K562 (cell line): ENCODE results near the gene DNAJB12. TPM values are rescaled to one million over a fixed set of nuclear protein-coding genes. Genes with fewer than 3 reads are reported as not detected.

ENCODE experiments used
- CCAR2 ChIP-seq: fragments of 200-400 bp; formaldehyde crosslinking; IDR thresholded peaks from 2 replicates; pipeline ENCODE4 v1.6.1; 2017; ENCODE audit warnings: mild to moderate bottlenecking, low read depth, low read length
- CSDE1 ChIP-seq, 2 experiments: fragments of 450-650 bp; IDR thresholded peaks; 2 replicates each; pipeline ENCODE4 v1.6.1; 2016; ENCODE audit warnings: mild to moderate bottlenecking in 1 of 2
- HDAC1 ChIP-seq, 2 experiments: fragments of 450-650 bp; IDR thresholded peaks; 2 replicates each; pipeline ENCODE4 v1.6.1; 2016 to 2017; ENCODE audit warnings: inconsistent platforms in 1 of 2, mild to moderate bottlenecking in 1 of 2, moderate library complexity in 1 of 2
- MTA2 ChIP-seq: fragments of 450-650 bp; IDR thresholded peaks from 2 replicates; pipeline ENCODE4 v1.6.1; 2016; ENCODE audit warnings: low read depth
- RERE ChIP-seq: sonication (generic); formaldehyde crosslinking; IDR thresholded peaks from 2 replicates; pipeline ENCODE4 v1.8.0; 2023; ENCODE audit warnings: missing genetic modification reagents, mild to moderate bottlenecking, borderline replicate concordance
- SIN3A ChIP-seq, 2 experiments: fragments of 150-350 bp in 1 of 2; IDR thresholded peaks; 2 replicates each; pipeline ENCODE4 v1.6.1; 2011 to 2016; ENCODE audit warnings: borderline replicate concordance in 2 of 2, low read depth in 2 of 2, low read length in 2 of 2, mild to moderate bottlenecking in 2 of 2, moderate library complexity in 2 of 2; ENCODE audit not compliant: control insufficient read depth in 1 of 2
- SLC30A9 ChIP-seq: fragments of 250-450 bp; sonication (Bioruptor Pico); IDR thresholded peaks from 2 replicates; pipeline ENCODE4 v1.8.0; 2022; ENCODE audit warnings: mild to moderate bottlenecking, moderate library complexity
- SMARCE1 ChIP-seq: fragments of 450-650 bp; IDR thresholded peaks from 2 replicates; pipeline ENCODE4 v1.7.1; 2016; ENCODE audit warnings: mild to moderate bottlenecking
- SP1 ChIP-seq: sonication (generic); formaldehyde crosslinking; IDR thresholded peaks from 2 replicates; pipeline ENCODE4 v1.8.1; 2022; ENCODE audit warnings: mild to moderate bottlenecking, missing genetic modification reagents
- ZNF354B ChIP-seq: fragments of 250-450 bp; sonication (Bioruptor Pico); IDR thresholded peaks from 2 replicates; pipeline ENCODE4 v1.4.0; 2020
- ZNF639 ChIP-seq, 2 experiments: fragments of 200-800 bp in 1 of 2; sonication (Bioruptor generic) in 1 of 2; sonication (generic) in 1 of 2; formaldehyde crosslinking in 1 of 2; IDR thresholded peaks in 1 of 2; conservative IDR thresholded peaks in 1 of 2; 2 replicates each; pipeline versions ENCODE4 v1.5.0 to v1.6.1; 2016 to 2020; ENCODE audit warnings: missing compliant biosample characterization in 1 of 2, missing genetic modification characterization in 1 of 2, missing genetic modification reagents in 1 of 2
- ZNF830 ChIP-seq: fragments of 250-450 bp; sonication (Bioruptor Pico); IDR thresholded peaks from 2 replicates; pipeline ENCODE4 v1.5.0; 2021; ENCODE audit warnings: mild to moderate bottlenecking
- polyA plus RNA-seq, 8 experiments: library from polyadenylated mRNA; depleted of rRNA in 4 of 8; stranded (reverse) in 5 of 8; unstranded in 3 of 8; fragments of >200 nt; fragmentation: Nextera tagmentation in 2 of 8; fragmentation: Illumina TruSeq in 1 of 8; extraction: Ambion mirVana in 2 of 8; extraction: Trizol in 1 of 8; gene quantifications; 2 replicates each; pipeline versions ENCODE4 v1.2.1 to v1.2.3, GENCODE V29; 2011 to 2014; ENCODE audit warnings: inconsistent platforms in 1 of 8, missing spikeins in 1 of 8
- total RNA-seq, 7 experiments: library from RNA; depleted of rRNA in 6 of 7; stranded (reverse); fragments of >200 nt in 6 of 7; fragmentation: Illumina TruSeq in 2 of 7; extraction: Trizol in 2 of 7; gene quantifications; 2 replicates each; pipeline versions ENCODE4 v1.2.1 to v1.2.3, GENCODE V29; 2011 to 2021; ENCODE audit warnings: low replicate concordance in 1 of 7
- TF ChIP-seq, protein P1 (sequence below): fragments of 250-450 bp; sonication (Bioruptor Pico); IDR thresholded peaks from 2 replicates; pipeline ENCODE4 v1.8.0; 2021; ENCODE audit warnings: borderline replicate concordance, mild to moderate bottlenecking, moderate library complexity; ENCODE audit not compliant: poor library complexity, severe bottlenecking
- TF ChIP-seq, protein P2 (sequence below): sonication (generic); formaldehyde crosslinking; IDR thresholded peaks from 2 replicates; pipeline ENCODE4 v1.8.1; 2022; ENCODE audit warnings: missing genetic modification reagents
- TF ChIP-seq, protein P3 (sequence below): fragments of 250-450 bp; sonication (Bioruptor Pico); IDR thresholded peaks from 2 replicates; pipeline ENCODE4 v1.9.0; 2021; ENCODE audit warnings: mild to moderate bottlenecking, inconsistent platforms

DNAJB12 gene
- total and polyA plus RNA-seq, 9 of the 15 experiments (the other 6 are each of a cell fraction or from before 2014, with no cell fraction given), result 3.5 to 31.5 (median 20.3) TPM

GRCh38 chr10:72297805-72298591, 56.7 kb downstream of the DNAJB12 start (continued):
- TF ChIP-seq RERE, result no peak
- TF ChIP-seq HDAC1 (IDR thresholded peaks at IDR 0.05), result no peak; a peak in 2 of 4 replicates
- TF ChIP-seq MTA2, result peak; percentile 11; the same call in 1 of the 2 replicates
- TF ChIP-seq, protein P1, sequence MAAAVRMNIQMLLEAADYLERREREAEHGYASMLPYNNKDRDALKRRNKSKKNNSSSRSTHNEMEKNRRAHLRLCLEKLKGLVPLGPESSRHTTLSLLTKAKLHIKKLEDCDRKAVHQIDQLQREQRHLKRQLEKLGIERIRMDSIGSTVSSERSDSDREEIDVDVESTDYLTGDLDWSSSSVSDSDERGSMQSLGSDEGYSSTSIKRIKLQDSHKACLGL, result no peak
- TF ChIP-seq, protein P2, sequence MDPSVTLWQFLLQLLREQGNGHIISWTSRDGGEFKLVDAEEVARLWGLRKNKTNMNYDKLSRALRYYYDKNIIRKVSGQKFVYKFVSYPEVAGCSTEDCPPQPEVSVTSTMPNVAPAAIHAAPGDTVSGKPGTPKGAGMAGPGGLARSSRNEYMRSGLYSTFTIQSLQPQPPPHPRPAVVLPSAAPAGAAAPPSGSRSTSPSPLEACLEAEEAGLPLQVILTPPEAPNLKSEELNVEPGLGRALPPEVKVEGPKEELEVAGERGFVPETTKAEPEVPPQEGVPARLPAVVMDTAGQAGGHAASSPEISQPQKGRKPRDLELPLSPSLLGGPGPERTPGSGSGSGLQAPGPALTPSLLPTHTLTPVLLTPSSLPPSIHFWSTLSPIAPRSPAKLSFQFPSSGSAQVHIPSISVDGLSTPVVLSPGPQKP (CRISPR knock-in tag), result no peak
- no peak for TF ChIP-seq CCAR2
- peak; percentile 63; the same call in 1 of the 2 replicates for TF ChIP-seq SP1 (CRISPR knock-in tag)
- peak; percentile 84 for TF ChIP-seq ZNF830 (CRISPR knock-in tag)
- TF ChIP-seq SLC30A9 (CRISPR knock-in tag), result no peak
- peak in 1 of 2 experiments; percentile 96; a peak in 2 of 4 replicates for TF ChIP-seq CSDE1 (IDR thresholded peaks at IDR 0.05)
- peak; percentile 67; the same call in 1 of the 2 replicates for TF ChIP-seq ZNF354B (CRISPR knock-in tag)
- TF ChIP-seq SIN3A (IDR thresholded peaks at IDR 0.05; ENCODE audit: borderline replicate concordance in 2 of 2, control insufficient read depth in 1 of 2, low read depth in 2 of 2, low read length in 2 of 2), result peak; percentile 41 to 47; a peak in 1 of 4 replicates
- TF ChIP-seq ZNF639 (CRISPR knock-in tag; conservative IDR thresholded peaks at IDR 0.05 in 1 of 2, IDR thresholded peaks at IDR 0.05 in 1 of 2), result peak in 1 of 2 experiments; percentile 87; a peak in 2 of 4 replicates
- TF ChIP-seq, protein P3, sequence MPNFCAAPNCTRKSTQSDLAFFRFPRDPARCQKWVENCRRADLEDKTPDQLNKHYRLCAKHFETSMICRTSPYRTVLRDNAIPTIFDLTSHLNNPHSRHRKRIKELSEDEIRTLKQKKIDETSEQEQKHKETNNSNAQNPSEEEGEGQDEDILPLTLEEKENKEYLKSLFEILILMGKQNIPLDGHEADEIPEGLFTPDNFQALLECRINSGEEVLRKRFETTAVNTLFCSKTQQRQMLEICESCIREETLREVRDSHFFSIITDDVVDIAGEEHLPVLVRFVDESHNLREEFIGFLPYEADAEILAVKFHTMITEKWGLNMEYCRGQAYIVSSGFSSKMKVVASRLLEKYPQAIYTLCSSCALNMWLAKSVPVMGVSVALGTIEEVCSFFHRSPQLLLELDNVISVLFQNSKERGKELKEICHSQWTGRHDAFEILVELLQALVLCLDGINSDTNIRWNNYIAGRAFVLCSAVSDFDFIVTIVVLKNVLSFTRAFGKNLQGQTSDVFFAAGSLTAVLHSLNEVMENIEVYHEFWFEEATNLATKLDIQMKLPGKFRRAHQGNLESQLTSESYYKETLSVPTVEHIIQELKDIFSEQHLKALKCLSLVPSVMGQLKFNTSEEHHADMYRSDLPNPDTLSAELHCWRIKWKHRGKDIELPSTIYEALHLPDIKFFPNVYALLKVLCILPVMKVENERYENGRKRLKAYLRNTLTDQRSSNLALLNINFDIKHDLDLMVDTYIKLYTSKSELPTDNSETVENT (CRISPR knock-in tag), result peak; percentile 59; the same call in 1 of the 2 replicates
- peak; percentile 48 for TF ChIP-seq SMARCE1
